Peyer's patch (tissue), 4 donors: ENCODE measurements around the gene BPI. TPM values are rescaled to one million over a fixed set of nuclear protein-coding genes. Genes with fewer than 3 reads are reported as not detected.

Experiments
- DNase-seq, 3 donors: peaks; one replicate each; pipeline ENCODE4 v3.0.0-alpha.2; 2017 to 2019
- H3K27ac ChIP-seq, 4 donors: fragments of 200-600 bp; sonication (generic); one replicate each; pipeline ENCODE4 v1.5.1; 2016 to 2019
- H3K27me3 ChIP-seq, 2 donors: fragments of 200-600 bp; sonication (generic); one replicate each; pipeline ENCODE4 v1.5.1; 2019
- H3K36me3 ChIP-seq, 3 donors: fragments of 200-600 bp; sonication (generic); one replicate each; pipeline ENCODE4 v1.5.1; 2016 to 2019
- H3K4me1 ChIP-seq, 4 donors: fragments of 200-600 bp; sonication (generic); one replicate each; pipeline ENCODE4 v1.5.1; 2016 to 2019
- H3K4me3 ChIP-seq, 4 donors: fragments of 200-600 bp; sonication (generic); 1 replicate in 3 of 4; 2 replicates in 1 of 4; pipeline ENCODE4 v1.5.1; 2016 to 2019; ENCODE audit warnings: mild to moderate bottlenecking in 1 of 4
- H3K9me3 ChIP-seq, 4 donors: fragments of 200-600 bp; sonication (generic); one replicate each; pipeline ENCODE4 v1.5.1; 2016 to 2019; ENCODE audit warnings: mild to moderate bottlenecking in 1 of 4
- POLR2A ChIP-seq, 2 donors: fragments of 450-650 bp; IDR thresholded peaks; one replicate each; pipeline ENCODE4 v1.5.1; 2017; ENCODE audit warnings: antibody characterized with exemption in 2 of 2, mild to moderate bottlenecking in 2 of 2, moderate library complexity in 2 of 2
- total RNA-seq, 4 donors: library from RNA; depleted of rRNA; stranded (reverse); fragments of >200 nt; gene quantifications; one replicate each; pipeline ENCODE4 v1.1.0, GENCODE V29; 2016
- TF ChIP-seq, protein P1 (sequence below), 6 experiments: fragments of 450-650 bp in 4 of 6; fragments of 200-600 bp in 2 of 6; sonication (generic) in 1 of 6; IDR thresholded peaks; one replicate each; pipeline ENCODE4 v1.5.1; 2017 to 2019; ENCODE audit warnings: antibody characterized with exemption in 6 of 6, mild to moderate bottlenecking in 3 of 6, moderate library complexity in 1 of 6

The BPI gene
- total RNA-seq, 4 donors from 2014 or later, result not detected

GRCh38 chr20:38306379-38306778, 2.4 kb downstream of the BPI start:
- H3K36me3 ChIP-seq, result no peaks in the 10 kb centered on the region
- H3K27me3 ChIP-seq, result no peaks in the 10 kb centered on the region
- no peak for DNase-seq
- H3K4me1 ChIP-seq, result no peaks in the 10 kb centered on the region
- no peak overlapping the region for H3K4me3 ChIP-seq
- H3K27ac ChIP-seq, result no peak overlapping the region
- TF ChIP-seq, protein P1, sequence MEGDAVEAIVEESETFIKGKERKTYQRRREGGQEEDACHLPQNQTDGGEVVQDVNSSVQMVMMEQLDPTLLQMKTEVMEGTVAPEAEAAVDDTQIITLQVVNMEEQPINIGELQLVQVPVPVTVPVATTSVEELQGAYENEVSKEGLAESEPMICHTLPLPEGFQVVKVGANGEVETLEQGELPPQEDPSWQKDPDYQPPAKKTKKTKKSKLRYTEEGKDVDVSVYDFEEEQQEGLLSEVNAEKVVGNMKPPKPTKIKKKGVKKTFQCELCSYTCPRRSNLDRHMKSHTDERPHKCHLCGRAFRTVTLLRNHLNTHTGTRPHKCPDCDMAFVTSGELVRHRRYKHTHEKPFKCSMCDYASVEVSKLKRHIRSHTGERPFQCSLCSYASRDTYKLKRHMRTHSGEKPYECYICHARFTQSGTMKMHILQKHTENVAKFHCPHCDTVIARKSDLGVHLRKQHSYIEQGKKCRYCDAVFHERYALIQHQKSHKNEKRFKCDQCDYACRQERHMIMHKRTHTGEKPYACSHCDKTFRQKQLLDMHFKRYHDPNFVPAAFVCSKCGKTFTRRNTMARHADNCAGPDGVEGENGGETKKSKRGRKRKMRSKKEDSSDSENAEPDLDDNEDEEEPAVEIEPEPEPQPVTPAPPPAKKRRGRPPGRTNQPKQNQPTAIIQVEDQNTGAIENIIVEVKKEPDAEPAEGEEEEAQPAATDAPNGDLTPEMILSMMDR (IDR thresholded peaks at IDR 0.05), result no peak
- TF ChIP-seq POLR2A (IDR thresholded peaks at IDR 0.05), result no peak
- H3K9me3 ChIP-seq, result no peaks in the 10 kb centered on the region

DNA sequence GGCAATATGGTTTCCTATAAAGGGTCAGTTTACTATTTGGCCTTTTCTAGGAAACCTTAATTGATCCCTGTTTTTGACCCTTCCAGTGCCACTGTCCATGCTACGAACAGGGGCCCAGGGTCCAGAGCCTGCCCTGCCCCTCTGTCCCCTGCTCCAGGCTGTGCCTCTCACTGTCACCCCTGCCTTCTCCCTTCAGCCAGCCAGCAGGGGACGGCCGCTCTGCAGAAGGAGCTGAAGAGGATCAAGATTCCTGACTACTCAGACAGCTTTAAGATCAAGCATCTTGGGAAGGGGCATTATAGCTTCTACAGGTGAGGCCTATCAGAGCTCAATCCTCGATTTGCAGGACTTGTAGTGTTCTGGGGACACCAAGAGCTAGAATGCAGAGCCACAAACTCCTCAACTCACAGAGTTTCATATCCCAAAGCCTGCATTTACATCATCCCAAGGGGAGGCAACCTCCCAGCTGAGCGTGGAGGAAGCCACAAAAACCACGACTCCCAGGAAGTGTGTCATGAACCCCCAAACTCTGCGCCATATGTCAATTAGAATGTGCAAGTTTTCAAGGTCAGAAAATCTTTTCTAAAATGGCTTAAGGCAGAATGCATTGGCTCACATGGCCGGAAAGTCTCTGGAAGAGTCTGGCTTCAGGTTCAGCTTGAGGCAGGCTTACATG, 3.6 kb downstream of the BPI start:
- no peaks in the 10 kb centered on the region for H3K9me3 ChIP-seq
- H3K27me3 ChIP-seq, result no peaks in the 10 kb centered on the region
- no peaks in the 10 kb centered on the region for H3K4me1 ChIP-seq
- H3K36me3 ChIP-seq, result no peaks in the 10 kb centered on the region
- no peak overlapping the region for H3K4me3 ChIP-seq
- DNase-seq, result no peak
- TF ChIP-seq, protein P1 (IDR thresholded peaks at IDR 0.05), result no peak
- TF ChIP-seq POLR2A (IDR thresholded peaks at IDR 0.05), result no peak
- H3K27ac ChIP-seq, result no peak overlapping the region

- H3K27me3 ChIP-seq, result no peaks in the 10 kb centered on the region
- no peak for DNase-seq
- no peaks in the 10 kb centered on the region for H3K4me1 ChIP-seq
- TF ChIP-seq, protein P1 (IDR thresholded peaks at IDR 0.05), result no peak
- no peak for TF ChIP-seq POLR2A (IDR thresholded peaks at IDR 0.05)
- H3K27ac ChIP-seq, result no peak overlapping the region
- no peak overlapping the region for H3K4me3 ChIP-seq
- no peaks in the 10 kb centered on the region for H3K9me3 ChIP-seq
- H3K36me3 ChIP-seq, result no peaks in the 10 kb centered on the region
These were observed 4.1 kb downstream of the BPI start for GRCh38 chr20:38308047-38308438.

DNA sequence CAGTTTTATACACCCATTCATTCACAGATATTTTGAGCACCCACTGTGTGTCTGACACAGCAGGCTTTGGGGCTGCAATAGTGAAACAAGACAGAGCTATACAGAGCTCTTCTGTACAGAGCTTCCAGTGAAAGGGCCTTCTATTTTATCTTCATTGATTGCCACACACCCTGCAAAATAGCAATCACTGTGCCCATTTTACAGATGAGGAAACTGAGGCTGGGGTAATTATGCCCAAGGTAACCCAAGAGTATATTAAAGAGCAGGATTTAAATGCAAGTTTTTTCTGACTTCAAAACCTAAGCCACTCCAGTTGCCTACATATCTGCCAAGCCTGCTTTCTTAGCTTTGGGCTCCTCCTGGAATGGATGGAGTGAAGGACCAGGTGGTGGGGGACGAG, 4.5 kb downstream of the BPI start:
- no peaks in the 10 kb centered on the region for H3K27me3 ChIP-seq
- no peak overlapping the region for H3K27ac ChIP-seq
- H3K4me1 ChIP-seq, result no peaks in the 10 kb centered on the region
- no peak for DNase-seq
- H3K9me3 ChIP-seq, result no peaks in the 10 kb centered on the region
- TF ChIP-seq, protein P1 (IDR thresholded peaks at IDR 0.05), result no peak
- TF ChIP-seq POLR2A (IDR thresholded peaks at IDR 0.05), result no peak
- H3K4me3 ChIP-seq, result no peak overlapping the region
- H3K36me3 ChIP-seq, result no peaks in the 10 kb centered on the region

- Histone ChIP-seq H3K4me3 (no peak overlapping the region), H3K4me1 (no peaks in the 10 kb centered on the region)
- TF ChIP-seq POLR2A (IDR thresholded peaks at IDR 0.05), result no peak
- TF ChIP-seq, protein P1 (IDR thresholded peaks at IDR 0.05), result no peak
These were observed 7.1 kb downstream of the BPI start for GRCh38 chr20:38311091-38311490.

GRCh38 chr20:38311491-38311890, 7.5 kb downstream of the BPI start:
- DNase-seq, result no peak
- no peaks in the 10 kb centered on the region for H3K27me3 ChIP-seq
- H3K27ac ChIP-seq, result no peak overlapping the region
- H3K9me3 ChIP-seq, result no peaks in the 10 kb centered on the region
- no peaks in the 10 kb centered on the region for H3K36me3 ChIP-seq
- H3K4me1 ChIP-seq, result no peaks in the 10 kb centered on the region
- TF ChIP-seq, protein P1 (IDR thresholded peaks at IDR 0.05), result no peak
- TF ChIP-seq POLR2A (IDR thresholded peaks at IDR 0.05), result no peak
- H3K4me3 ChIP-seq, result no peak overlapping the region

More at GRCh38 chr20:38311091-38311490, 7.1 kb downstream of the BPI start:
- Histone ChIP-seq H3K27me3 (no peaks in the 10 kb centered on the region), H3K27ac (no peak overlapping the region), H3K36me3 (no peaks in the 10 kb centered on the region), H3K9me3 (no peaks in the 10 kb centered on the region)
- DNase-seq, result no peak
